ENCODE data around the gene LRRC8A. TPM values are rescaled to one million over a fixed set of nuclear protein-coding genes. Genes with fewer than 3 reads are reported as not detected.
A peak's percentile ranks its signal among the peaks of the same experiment; 100 is the strongest.

LRRC8A gene
- total and polyA plus RNA-seq, 2 of the 13 experiments (the other 11 are each of a cell fraction or from before 2014, with no cell fraction given) = 16.1 to 40.6 TPM

GRCh38 chr9:128881884-128882676, at the start of gene LRRC8A, which contains the start of gene KYAT1 (continued):
- TF ChIP-seq, protein P1, sequence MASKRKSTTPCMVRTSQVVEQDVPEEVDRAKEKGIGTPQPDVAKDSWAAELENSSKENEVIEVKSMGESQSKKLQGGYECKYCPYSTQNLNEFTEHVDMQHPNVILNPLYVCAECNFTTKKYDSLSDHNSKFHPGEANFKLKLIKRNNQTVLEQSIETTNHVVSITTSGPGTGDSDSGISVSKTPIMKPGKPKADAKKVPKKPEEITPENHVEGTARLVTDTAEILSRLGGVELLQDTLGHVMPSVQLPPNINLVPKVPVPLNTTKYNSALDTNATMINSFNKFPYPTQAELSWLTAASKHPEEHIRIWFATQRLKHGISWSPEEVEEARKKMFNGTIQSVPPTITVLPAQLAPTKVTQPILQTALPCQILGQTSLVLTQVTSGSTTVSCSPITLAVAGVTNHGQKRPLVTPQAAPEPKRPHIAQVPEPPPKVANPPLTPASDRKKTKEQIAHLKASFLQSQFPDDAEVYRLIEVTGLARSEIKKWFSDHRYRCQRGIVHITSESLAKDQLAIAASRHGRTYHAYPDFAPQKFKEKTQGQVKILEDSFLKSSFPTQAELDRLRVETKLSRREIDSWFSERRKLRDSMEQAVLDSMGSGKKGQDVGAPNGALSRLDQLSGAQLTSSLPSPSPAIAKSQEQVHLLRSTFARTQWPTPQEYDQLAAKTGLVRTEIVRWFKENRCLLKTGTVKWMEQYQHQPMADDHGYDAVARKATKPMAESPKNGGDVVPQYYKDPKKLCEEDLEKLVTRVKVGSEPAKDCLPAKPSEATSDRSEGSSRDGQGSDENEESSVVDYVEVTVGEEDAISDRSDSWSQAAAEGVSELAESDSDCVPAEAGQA (IDR thresholded peaks at IDR 0.05; ENCODE audit: low read depth) = peak; percentile 95
- TF ChIP-seq, protein P1 (CRISPR knock-in tag; IDR thresholded peaks at IDR 0.05; ENCODE audit: borderline replicate concordance) = no peak
- TF ChIP-seq MTA1 (CRISPR knock-in tag; IDR thresholded peaks at IDR 0.05; ENCODE audit: borderline replicate concordance) (0 out of 2 replicates have a peak, but pooled peaks have one; percentile 37), ZNF616 (CRISPR knock-in tag; IDR thresholded peaks at IDR 0.05; ENCODE audit: low read depth) (peak; percentile 26; the same call in 1 of the 2 replicates), ZNF567 (CRISPR knock-in tag; IDR thresholded peaks at IDR 0.05; ENCODE audit: borderline replicate concordance) (no peak), NCOR1 (IDR thresholded peaks at IDR 0.05; ENCODE audit: borderline replicate concordance, low read length) (no peak), PAWR (CRISPR knock-in tag; IDR thresholded peaks at IDR 0.05; ENCODE audit: borderline replicate concordance) (no peak), HES4 (CRISPR knock-in tag; IDR thresholded peaks at IDR 0.05; ENCODE audit: borderline replicate concordance) (0 out of 2 replicates have a peak, but pooled peaks have one; percentile 21), ZNF543 (CRISPR knock-in tag; IDR thresholded peaks at IDR 0.05) (no peak; the same call in 1 of the 2 replicates), MZF1 (CRISPR knock-in tag; IDR thresholded peaks at IDR 0.05; ENCODE audit: borderline replicate concordance) (no peak), AKNA (CRISPR knock-in tag; IDR thresholded peaks at IDR 0.05; ENCODE audit: borderline replicate concordance) (no peak)
- TF ChIP-seq, protein P2, sequence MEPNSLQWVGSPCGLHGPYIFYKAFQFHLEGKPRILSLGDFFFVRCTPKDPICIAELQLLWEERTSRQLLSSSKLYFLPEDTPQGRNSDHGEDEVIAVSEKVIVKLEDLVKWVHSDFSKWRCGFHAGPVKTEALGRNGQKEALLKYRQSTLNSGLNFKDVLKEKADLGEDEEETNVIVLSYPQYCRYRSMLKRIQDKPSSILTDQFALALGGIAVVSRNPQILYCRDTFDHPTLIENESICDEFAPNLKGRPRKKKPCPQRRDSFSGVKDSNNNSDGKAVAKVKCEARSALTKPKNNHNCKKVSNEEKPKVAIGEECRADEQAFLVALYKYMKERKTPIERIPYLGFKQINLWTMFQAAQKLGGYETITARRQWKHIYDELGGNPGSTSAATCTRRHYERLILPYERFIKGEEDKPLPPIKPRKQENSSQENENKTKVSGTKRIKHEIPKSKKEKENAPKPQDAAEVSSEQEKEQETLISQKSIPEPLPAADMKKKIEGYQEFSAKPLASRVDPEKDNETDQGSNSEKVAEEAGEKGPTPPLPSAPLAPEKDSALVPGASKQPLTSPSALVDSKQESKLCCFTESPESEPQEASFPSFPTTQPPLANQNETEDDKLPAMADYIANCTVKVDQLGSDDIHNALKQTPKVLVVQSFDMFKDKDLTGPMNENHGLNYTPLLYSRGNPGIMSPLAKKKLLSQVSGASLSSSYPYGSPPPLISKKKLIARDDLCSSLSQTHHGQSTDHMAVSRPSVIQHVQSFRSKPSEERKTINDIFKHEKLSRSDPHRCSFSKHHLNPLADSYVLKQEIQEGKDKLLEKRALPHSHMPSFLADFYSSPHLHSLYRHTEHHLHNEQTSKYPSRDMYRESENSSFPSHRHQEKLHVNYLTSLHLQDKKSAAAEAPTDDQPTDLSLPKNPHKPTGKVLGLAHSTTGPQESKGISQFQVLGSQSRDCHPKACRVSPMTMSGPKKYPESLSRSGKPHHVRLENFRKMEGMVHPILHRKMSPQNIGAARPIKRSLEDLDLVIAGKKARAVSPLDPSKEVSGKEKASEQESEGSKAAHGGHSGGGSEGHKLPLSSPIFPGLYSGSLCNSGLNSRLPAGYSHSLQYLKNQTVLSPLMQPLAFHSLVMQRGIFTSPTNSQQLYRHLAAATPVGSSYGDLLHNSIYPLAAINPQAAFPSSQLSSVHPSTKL (CRISPR knock-in tag; IDR thresholded peaks at IDR 0.05) = peak; percentile 40; the same call in 1 of the 2 replicates
